AG09319 (cell line): ENCODE results near the gene COX7A2L.

Experiments
- DNase-seq: peaks from one replicate; pipeline ENCODE4 v3.0.0-alpha.2; 2010; ENCODE audit warnings: low read depth; ENCODE audit errors: extremely low read depth
- TF ChIP-seq, protein P1 (sequence below): IDR thresholded peaks from 2 replicates; pipeline ENCODE4 v1.5.1; 2011; ENCODE audit warnings: low read depth, mild to moderate bottlenecking, inconsistent platforms, low read length, moderate library complexity

Gene COX7A2L

DNA sequence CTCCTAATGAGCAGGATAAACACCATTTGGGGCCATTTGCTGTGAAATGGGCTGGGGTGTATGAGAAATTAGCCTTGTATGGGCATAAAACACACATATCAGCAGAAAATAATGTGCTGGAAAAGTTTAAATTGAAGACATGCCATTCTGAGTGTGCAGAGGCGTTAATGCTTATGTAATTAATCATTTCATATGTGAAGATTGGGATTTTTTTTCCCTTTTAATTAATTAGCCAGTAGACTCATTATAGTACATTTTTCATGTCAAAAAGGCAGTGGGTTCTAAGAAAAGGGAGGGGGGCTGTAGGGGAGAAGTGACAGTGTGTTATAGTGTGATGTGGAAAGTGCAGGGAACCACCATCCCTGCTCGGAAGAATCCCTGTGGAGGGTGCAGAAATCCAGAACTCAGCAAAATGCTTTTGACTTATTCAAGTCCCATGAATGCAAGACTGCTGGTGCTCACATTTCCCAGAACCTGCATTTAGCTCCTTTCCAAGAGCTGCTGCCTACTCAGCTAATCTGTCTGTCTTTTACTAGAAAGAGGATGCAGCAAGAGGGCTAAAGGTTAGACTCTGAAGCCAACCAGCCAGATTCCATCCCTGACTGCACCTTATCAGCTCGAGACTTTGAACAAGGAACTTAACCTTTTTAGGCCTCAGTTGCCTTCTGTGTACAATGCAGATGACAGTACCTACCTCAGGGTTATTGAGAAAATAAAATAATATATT lies 11.6 kb upstream of the COX7A2L start:
- no peak for DNase-seq
- TF ChIP-seq, protein P1, sequence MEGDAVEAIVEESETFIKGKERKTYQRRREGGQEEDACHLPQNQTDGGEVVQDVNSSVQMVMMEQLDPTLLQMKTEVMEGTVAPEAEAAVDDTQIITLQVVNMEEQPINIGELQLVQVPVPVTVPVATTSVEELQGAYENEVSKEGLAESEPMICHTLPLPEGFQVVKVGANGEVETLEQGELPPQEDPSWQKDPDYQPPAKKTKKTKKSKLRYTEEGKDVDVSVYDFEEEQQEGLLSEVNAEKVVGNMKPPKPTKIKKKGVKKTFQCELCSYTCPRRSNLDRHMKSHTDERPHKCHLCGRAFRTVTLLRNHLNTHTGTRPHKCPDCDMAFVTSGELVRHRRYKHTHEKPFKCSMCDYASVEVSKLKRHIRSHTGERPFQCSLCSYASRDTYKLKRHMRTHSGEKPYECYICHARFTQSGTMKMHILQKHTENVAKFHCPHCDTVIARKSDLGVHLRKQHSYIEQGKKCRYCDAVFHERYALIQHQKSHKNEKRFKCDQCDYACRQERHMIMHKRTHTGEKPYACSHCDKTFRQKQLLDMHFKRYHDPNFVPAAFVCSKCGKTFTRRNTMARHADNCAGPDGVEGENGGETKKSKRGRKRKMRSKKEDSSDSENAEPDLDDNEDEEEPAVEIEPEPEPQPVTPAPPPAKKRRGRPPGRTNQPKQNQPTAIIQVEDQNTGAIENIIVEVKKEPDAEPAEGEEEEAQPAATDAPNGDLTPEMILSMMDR, result no peak

GRCh38 chr2:42371611-42372473 lies 10.8 kb upstream of the COX7A2L start:
- no peak for DNase-seq
- TF ChIP-seq, protein P1, result no peak

- no peak for DNase-seq
- TF ChIP-seq, protein P1, result no peak
These were observed 8.7 kb upstream of the COX7A2L start for GRCh38 chr2:42369532-42370229.

- no peak for DNase-seq
- TF ChIP-seq, protein P1, result no peak
These were observed 8.0 kb upstream of the COX7A2L start for GRCh38 chr2:42368817-42369531.

DNA sequence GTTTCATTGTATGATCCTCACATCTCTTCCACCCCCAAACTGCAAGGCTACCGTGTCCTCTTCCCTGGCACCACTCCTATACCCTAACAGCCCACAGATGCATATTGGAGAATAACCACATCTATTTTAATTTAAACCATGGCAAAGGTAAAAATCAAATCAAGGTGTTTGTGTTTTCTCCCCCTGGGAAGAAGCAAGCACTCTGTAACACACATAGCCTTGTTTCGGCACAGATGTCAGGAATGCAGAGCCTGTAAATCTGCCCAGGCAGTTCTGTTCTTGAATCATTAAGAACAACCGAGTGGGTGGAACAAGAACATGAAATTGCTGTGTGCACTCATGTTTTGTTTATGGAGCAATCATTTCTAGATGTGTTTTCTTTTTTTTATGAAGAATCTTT lies 6.8 kb upstream of the COX7A2L start:
- no peak for DNase-seq
- TF ChIP-seq, protein P1, result no peak

DNA sequence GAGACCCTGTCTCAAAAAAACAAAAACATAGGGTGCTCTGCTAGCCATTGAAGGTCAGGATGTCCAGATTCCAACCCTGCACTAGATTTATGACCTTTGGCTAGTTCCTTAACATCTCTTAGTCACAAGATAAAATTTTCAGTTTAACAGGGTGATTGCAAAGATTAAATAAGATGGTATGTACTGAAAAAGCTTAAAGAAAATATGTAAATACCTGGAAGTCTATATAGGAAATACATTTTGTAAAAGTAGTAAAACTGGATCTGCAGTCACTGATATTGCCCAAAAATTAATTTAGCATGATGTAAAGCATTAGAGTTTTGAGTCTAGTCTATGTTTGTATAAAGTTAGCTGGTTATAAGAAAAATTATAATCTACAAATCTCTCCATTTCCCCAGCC lies 5.4 kb upstream of the COX7A2L start:
- TF ChIP-seq, protein P1, result no peak
- no peak for DNase-seq
